ENCODE measurements around the gene NUCKS1.

Gene NUCKS1

DNA sequence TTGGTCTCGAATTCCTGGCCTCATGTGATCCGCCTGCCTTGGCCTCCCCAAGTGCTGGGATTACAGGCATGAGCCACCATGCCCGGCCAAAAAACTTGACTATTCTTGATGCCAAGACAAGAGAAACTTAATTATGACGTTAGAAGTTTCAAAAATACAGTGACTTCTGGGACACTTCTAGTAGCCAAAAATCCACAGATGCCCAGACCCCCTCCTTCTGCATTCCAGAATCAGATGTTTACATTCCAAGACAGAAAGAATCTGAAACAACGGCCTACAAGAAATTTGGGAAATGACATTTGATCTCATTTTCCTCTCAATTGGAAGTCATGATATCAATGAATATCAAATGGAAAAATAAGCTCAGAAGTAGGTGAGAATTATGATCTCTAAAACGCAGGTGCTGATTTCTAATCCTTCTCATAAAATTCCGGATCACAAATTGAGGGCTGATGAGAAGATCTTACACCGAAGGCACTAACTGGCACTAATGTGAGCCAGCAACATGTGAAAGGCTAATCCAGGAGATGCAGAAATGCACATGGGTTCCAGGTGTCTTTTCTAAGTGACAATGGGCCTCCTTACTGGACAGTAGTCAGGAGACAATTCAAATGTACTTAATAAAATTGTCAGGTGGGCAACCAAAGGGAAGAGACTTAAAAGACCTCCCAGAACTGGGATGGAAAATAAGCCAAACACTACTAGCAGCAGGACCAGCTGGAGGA is 19.8 kb upstream of the NUCKS1 start:
- Histone ChIP-seq H3K4me3 (ENCODE audit: severe bottlenecking) (no peak overlapping the region), H3K9me3 (ENCODE audit: severe bottlenecking) (no peaks in the 10 kb centered on the region), H3K4me1 (ENCODE audit: insufficient read depth, poor library complexity, severe bottlenecking) (peaks cover 8% of the 10 kb centered on the region), H3K27ac (ENCODE audit: poor library complexity, severe bottlenecking) (no peak overlapping the region), H3K36me3 (ENCODE audit: low read depth) (peaks cover 3% of the 10 kb centered on the region; the same call in 1 of the 2 replicates), H3K27me3 (ENCODE audit: insufficient read depth, poor library complexity, severe bottlenecking) (no peaks in the 10 kb centered on the region)
- DNase-seq (ENCODE audit: low spot score) (no peak), ATAC-seq (ENCODE audit: low read depth) (no peak)
- TF ChIP-seq, protein P1, sequence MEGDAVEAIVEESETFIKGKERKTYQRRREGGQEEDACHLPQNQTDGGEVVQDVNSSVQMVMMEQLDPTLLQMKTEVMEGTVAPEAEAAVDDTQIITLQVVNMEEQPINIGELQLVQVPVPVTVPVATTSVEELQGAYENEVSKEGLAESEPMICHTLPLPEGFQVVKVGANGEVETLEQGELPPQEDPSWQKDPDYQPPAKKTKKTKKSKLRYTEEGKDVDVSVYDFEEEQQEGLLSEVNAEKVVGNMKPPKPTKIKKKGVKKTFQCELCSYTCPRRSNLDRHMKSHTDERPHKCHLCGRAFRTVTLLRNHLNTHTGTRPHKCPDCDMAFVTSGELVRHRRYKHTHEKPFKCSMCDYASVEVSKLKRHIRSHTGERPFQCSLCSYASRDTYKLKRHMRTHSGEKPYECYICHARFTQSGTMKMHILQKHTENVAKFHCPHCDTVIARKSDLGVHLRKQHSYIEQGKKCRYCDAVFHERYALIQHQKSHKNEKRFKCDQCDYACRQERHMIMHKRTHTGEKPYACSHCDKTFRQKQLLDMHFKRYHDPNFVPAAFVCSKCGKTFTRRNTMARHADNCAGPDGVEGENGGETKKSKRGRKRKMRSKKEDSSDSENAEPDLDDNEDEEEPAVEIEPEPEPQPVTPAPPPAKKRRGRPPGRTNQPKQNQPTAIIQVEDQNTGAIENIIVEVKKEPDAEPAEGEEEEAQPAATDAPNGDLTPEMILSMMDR (IDR thresholded peaks at IDR 0.05; ENCODE audit: poor library complexity, severe bottlenecking): no peak

DNA sequence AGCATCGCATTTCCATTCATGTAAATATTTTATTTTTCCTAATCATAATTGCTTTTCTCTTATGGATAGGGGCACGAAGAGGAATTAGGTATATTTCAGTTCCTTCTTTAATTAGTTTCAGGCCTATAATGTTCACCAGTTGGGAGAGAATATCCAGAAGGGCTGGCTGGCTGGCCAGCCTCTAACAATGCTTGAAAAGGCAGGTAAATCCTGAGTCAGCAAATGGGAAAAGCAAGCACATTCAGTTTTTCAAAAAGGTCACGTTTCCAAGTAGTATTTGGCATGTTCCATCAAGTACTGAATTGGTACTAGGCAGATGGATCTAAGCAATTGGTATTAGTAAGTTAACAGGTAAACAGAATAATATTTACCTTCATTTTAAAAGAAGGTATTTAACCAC is 17.3 kb upstream of the NUCKS1 start:
- H3K27ac ChIP-seq (ENCODE audit: poor library complexity, severe bottlenecking): no peak overlapping the region
- H3K4me3 ChIP-seq (ENCODE audit: severe bottlenecking): no peak overlapping the region
- DNase-seq (ENCODE audit: low spot score) (no peak), ATAC-seq (ENCODE audit: low read depth) (no peak)
- no peaks in the 10 kb centered on the region for H3K9me3 ChIP-seq (ENCODE audit: severe bottlenecking)
- peaks cover 3% of the 10 kb centered on the region; the same call in 1 of the 2 replicates for H3K36me3 ChIP-seq (ENCODE audit: low read depth)
- H3K4me1 ChIP-seq (ENCODE audit: insufficient read depth, poor library complexity, severe bottlenecking): peaks cover 8% of the 10 kb centered on the region
- TF ChIP-seq, protein P1 (IDR thresholded peaks at IDR 0.05; ENCODE audit: poor library complexity, severe bottlenecking): no peak
- no peaks in the 10 kb centered on the region for H3K27me3 ChIP-seq (ENCODE audit: insufficient read depth, poor library complexity, severe bottlenecking)

DNA sequence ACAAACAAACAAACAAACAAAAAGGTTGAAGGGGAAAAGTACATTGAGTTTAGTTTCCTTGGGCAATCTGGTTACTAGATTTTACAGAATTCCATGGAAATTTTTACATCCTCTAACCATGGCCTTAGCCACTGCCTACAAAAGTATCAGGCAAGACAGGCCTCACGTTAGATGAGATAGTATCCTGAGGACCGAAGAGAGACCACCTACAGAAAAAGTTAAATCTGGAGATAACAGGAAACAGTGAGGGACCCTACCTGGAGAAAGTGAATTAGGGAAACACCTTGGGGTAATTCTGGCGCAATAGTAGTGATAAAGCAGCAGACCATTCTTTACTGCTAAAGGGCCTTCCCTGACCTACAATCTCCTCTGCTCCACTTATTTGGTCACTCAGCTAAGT is 16.6 kb upstream of the NUCKS1 start:
- no peak overlapping the region for H3K27ac ChIP-seq (ENCODE audit: poor library complexity, severe bottlenecking)
- no peaks in the 10 kb centered on the region for H3K27me3 ChIP-seq (ENCODE audit: insufficient read depth, poor library complexity, severe bottlenecking)
- H3K36me3 ChIP-seq (ENCODE audit: low read depth): peaks cover 3% of the 10 kb centered on the region; the same call in 1 of the 2 replicates
- H3K4me1 ChIP-seq (ENCODE audit: insufficient read depth, poor library complexity, severe bottlenecking): peaks cover 8% of the 10 kb centered on the region
- ATAC-seq (ENCODE audit: low read depth) (no peak), DNase-seq (ENCODE audit: low spot score) (no peak)
- no peak overlapping the region for H3K4me3 ChIP-seq (ENCODE audit: severe bottlenecking)
- H3K9me3 ChIP-seq (ENCODE audit: severe bottlenecking): no peaks in the 10 kb centered on the region
- TF ChIP-seq, protein P1 (IDR thresholded peaks at IDR 0.05; ENCODE audit: poor library complexity, severe bottlenecking): no peak

DNA sequence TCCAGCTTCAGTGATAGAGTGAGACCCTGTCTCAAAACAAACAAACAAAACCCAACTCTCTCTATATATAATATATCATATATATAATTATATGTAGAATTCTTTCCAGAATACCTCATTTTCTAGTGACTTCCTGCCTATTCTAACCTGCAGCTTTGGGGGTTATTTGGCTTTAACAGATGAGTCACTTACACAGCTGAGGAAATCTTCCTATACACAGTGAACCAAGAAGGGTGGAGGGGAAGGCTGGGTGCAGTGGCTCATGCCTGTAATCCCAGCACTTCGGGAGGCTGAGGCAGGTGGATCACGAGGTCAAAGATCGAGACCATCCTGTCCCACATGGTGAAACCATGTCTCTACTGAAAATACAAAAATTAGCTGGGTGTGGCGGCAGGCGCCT is 16.1 kb upstream of the NUCKS1 start:
- DNase-seq (ENCODE audit: low spot score) (no peak), ATAC-seq (ENCODE audit: low read depth) (peak; percentile 93)
- TF ChIP-seq, protein P1 (IDR thresholded peaks at IDR 0.05; ENCODE audit: poor library complexity, severe bottlenecking): no peak
- H3K27ac ChIP-seq (ENCODE audit: poor library complexity, severe bottlenecking): no peak overlapping the region
- peaks cover 3% of the 10 kb centered on the region; the same call in 1 of the 2 replicates for H3K36me3 ChIP-seq (ENCODE audit: low read depth)
- H3K4me1 ChIP-seq (ENCODE audit: insufficient read depth, poor library complexity, severe bottlenecking): peaks cover 8% of the 10 kb centered on the region
- no peak overlapping the region for H3K4me3 ChIP-seq (ENCODE audit: severe bottlenecking)
- H3K27me3 ChIP-seq (ENCODE audit: insufficient read depth, poor library complexity, severe bottlenecking): no peaks in the 10 kb centered on the region
- H3K9me3 ChIP-seq (ENCODE audit: severe bottlenecking): no peaks in the 10 kb centered on the region

DNA sequence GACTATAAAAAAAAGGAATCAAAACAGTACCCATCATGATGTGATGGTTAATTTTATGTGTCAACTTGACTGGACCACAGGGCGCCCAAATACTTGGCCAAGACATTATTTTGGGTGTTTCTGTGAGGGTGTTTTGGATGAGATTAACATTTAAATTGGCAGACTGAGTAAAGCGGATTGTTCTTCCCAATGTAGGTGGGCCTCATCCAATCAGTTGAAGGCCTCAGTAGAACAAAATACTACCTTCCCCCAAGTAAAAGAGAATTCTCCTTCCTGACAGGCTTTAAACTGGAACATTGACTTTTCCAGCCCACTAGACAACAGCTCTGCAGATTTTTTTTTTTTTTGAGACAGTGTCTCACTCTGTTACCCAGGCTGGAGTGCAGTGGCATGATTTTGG is 14.6 kb upstream of the NUCKS1 start:
- Histone ChIP-seq H3K27ac (ENCODE audit: poor library complexity, severe bottlenecking) (no peak overlapping the region), H3K27me3 (ENCODE audit: insufficient read depth, poor library complexity, severe bottlenecking) (no peaks in the 10 kb centered on the region), H3K9me3 (ENCODE audit: severe bottlenecking) (no peaks in the 10 kb centered on the region), H3K4me1 (ENCODE audit: insufficient read depth, poor library complexity, severe bottlenecking) (peaks cover 8% of the 10 kb centered on the region), H3K4me3 (ENCODE audit: severe bottlenecking) (no peak overlapping the region), H3K36me3 (ENCODE audit: low read depth) (no peaks in the 10 kb centered on the region)
- ATAC-seq (ENCODE audit: low read depth) (no peak), DNase-seq (ENCODE audit: low spot score) (no peak)
- TF ChIP-seq, protein P1 (IDR thresholded peaks at IDR 0.05; ENCODE audit: poor library complexity, severe bottlenecking): no peak
